ENCODE results near the gene NAV2. TPM values are rescaled to one million over a fixed set of nuclear protein-coding genes. Genes with fewer than 3 reads are reported as not detected.

NAV2 gene
- total RNA-seq, 4 donors from 2014 or later: 9.1 to 34.7 (median 22.2) TPM

DNA sequence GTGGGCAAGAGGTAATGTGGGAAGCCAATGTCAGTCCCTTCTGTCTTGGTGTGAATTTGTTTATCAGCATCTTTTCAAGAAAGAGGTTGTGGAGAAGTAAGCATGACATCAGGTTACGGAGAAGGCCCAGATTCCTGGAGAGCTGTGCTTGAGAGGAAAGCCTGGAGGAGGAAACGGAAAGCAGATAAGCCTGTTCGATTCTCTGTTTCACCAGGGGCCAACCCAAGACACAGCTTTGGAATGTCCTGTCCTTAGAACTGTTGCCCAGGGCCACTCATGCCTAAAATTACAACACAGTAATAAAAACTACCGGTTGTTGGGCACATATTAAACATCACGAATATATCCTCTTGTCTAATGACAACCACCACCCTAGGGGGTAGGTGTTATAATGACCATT lies 148.5 kb downstream of the NAV2 start:
- WGBS: 68% methylated on average over 5 of the region's 5 CpGs
- Histone ChIP-seq H3K27me3 (no peaks in the 10 kb centered on the region), H3K9me3 (no peaks in the 10 kb centered on the region), H3K4me3 (no peak overlapping the region), H3K4me1 (peaks cover 2% of the 10 kb centered on the region), H3K27ac (no peak overlapping the region), H3K36me3 (no peaks in the 10 kb centered on the region)
- no peak for DNase-seq (ENCODE audit: low spot score in 2 of 2)
- TF ChIP-seq, protein P1, sequence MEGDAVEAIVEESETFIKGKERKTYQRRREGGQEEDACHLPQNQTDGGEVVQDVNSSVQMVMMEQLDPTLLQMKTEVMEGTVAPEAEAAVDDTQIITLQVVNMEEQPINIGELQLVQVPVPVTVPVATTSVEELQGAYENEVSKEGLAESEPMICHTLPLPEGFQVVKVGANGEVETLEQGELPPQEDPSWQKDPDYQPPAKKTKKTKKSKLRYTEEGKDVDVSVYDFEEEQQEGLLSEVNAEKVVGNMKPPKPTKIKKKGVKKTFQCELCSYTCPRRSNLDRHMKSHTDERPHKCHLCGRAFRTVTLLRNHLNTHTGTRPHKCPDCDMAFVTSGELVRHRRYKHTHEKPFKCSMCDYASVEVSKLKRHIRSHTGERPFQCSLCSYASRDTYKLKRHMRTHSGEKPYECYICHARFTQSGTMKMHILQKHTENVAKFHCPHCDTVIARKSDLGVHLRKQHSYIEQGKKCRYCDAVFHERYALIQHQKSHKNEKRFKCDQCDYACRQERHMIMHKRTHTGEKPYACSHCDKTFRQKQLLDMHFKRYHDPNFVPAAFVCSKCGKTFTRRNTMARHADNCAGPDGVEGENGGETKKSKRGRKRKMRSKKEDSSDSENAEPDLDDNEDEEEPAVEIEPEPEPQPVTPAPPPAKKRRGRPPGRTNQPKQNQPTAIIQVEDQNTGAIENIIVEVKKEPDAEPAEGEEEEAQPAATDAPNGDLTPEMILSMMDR (IDR thresholded peaks at IDR 0.05): no peak
- TF ChIP-seq POLR2A (IDR thresholded peaks at IDR 0.05) (no peak), EP300 (IDR thresholded peaks at IDR 0.05) (no peak), POLR2AphosphoS5 (IDR thresholded peaks at IDR 0.05) (no peak)

DNA sequence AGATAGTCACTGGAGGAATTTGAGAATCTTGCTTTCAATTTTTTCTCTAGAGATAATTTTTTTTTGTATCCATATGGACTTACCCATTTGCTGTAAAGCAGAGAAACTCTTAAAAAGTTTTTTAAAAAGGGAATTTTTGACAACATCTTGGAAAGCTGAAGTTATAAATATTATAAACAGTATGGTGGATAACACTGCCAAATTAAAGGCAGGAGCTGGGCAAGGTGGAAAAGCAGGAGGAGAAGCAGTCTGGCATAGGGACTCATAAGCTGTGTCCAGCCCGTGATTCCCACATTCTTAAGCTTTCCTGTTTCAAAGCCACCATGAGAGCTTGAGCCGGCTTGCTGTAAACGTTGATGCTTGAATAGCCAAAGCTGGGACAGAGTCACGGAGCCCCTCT lies 149.5 kb downstream of the NAV2 start:
- TF ChIP-seq, protein P1 (IDR thresholded peaks at IDR 0.05): no peak
- no peak for DNase-seq (ENCODE audit: low spot score in 2 of 2)
- Histone ChIP-seq H3K4me3 (no peak overlapping the region), H3K36me3 (no peaks in the 10 kb centered on the region), H3K27ac (no peak overlapping the region), H3K9me3 (no peaks in the 10 kb centered on the region), H3K4me1 (peaks cover 2% of the 10 kb centered on the region), H3K27me3 (no peaks in the 10 kb centered on the region)
- WGBS: 96% methylated on average over 4 of the region's 4 CpGs

DNA sequence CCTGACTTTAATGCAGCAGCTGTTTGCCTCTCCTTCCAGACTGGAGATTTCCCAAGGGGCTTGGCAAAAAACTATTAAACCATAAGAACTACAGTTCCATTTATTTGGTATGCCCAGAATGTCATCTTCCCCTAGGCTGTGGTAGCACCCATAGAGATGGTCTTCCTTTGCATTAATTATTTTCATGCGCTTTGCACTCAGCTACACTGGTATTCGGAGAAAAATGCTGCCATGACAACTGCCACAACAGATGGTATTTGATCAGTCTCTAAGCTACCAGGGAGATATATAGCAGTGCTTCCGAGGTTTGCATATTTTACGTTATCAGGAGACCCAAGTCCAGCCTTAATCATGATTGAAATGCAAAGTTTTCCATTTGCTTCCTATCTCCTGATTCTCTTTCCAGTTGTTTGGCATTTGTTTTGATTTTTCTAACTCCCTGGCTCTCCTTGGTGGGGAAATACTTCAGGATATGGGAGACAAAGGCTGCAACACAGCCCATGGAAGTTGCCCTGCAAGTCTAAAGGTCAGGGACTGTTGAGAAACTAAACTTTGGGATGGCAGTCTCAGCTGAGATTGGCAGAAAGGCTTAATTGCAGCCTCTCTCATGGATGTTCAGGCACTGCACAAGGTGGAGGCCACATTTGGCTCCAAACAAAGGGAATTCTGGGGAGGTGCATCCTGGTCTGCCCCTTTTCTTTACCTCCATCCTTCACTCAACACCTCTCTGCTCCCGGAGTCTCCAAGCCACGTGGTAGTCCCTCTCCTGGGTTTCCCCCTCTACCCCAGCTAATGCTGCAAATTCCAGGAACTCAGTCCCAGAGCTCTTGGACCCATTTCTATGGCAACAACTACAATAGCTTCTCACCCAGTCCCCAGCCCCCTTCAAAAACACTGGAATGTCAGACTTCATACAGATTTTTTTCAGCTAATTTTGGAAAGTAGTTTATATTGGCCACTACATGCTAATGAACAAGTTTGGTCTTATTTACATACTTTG lies 151.8 kb downstream of the NAV2 start:
- Histone ChIP-seq H3K27ac (no peak overlapping the region), H3K27me3 (no peaks in the 10 kb centered on the region), H3K9me3 (no peaks in the 10 kb centered on the region), H3K4me3 (no peak overlapping the region), H3K36me3 (no peaks in the 10 kb centered on the region), H3K4me1 (peaks cover 22% of the 10 kb centered on the region)
- TF ChIP-seq EP300 (IDR thresholded peaks at IDR 0.05): no peak
- TF ChIP-seq POLR2A (IDR thresholded peaks at IDR 0.05): no peak
- TF ChIP-seq, protein P1 (IDR thresholded peaks at IDR 0.05): no peak
- no peak for TF ChIP-seq POLR2AphosphoS5 (IDR thresholded peaks at IDR 0.05)
- DNase-seq (ENCODE audit: low spot score in 2 of 2): no peak
- 42% methylated on average over 6 of the region's 6 CpGs for WGBS

DNA sequence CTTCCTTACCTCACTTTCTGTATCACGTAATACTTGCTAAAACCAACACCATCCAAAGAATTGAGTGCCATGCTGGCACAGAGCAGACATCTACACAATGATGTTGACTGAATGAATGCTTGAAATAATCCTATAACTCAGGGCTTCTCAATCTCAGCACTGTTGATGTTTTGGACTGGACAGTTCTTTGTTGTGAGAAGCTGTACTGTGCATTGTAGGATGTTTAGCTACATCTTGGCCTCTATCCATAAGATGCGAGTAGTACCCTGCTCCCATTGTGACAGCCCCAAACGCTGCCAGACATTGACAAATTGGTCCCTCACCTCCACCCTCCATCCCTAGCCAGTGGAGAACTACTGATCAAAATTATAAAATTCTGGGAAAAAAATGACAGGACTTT lies 153.4 kb downstream of the NAV2 start:
- Histone ChIP-seq H3K4me1 (peaks cover 31% of the 10 kb centered on the region), H3K9me3 (no peaks in the 10 kb centered on the region), H3K36me3 (no peaks in the 10 kb centered on the region), H3K27ac (no peak overlapping the region), H3K27me3 (no peaks in the 10 kb centered on the region), H3K4me3 (no peak overlapping the region)
- TF ChIP-seq EP300 (IDR thresholded peaks at IDR 0.05) (no peak), POLR2A (IDR thresholded peaks at IDR 0.05) (no peak), POLR2AphosphoS5 (IDR thresholded peaks at IDR 0.05) (no peak)
- TF ChIP-seq, protein P1 (IDR thresholded peaks at IDR 0.05): no peak
- 93% methylated on average over 3 of the region's 3 CpGs for WGBS
- DNase-seq (ENCODE audit: low spot score in 2 of 2): no peak

DNA sequence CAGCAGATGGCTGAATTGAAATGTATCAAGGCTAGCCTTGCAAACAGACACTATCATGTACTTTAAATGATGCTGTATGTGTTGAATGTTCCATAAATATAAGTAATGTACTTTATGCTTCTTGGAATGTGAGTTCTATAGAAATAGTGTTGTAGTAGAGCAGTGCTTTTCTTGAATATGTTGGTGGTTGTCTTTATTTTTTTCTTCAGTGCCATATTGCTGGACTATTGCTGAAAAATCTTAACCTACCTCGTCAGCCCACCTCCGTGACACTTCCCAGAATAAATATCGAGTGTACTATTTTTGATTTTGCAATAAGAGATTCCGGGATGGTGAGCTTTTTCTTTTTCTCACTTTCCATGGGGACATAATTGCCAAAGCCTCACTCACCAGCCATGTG lies 153.9 kb downstream of the NAV2 start:
- no peak for TF ChIP-seq POLR2AphosphoS5 (IDR thresholded peaks at IDR 0.05)
- no peak for TF ChIP-seq POLR2A (IDR thresholded peaks at IDR 0.05)
- Histone ChIP-seq H3K4me3 (no peak overlapping the region), H3K27ac (no peak overlapping the region), H3K36me3 (no peaks in the 10 kb centered on the region), H3K4me1 (peaks cover 31% of the 10 kb centered on the region), H3K9me3 (no peaks in the 10 kb centered on the region), H3K27me3 (no peaks in the 10 kb centered on the region)
- 82% methylated on average over 4 of the region's 4 CpGs for WGBS
- DNase-seq (ENCODE audit: low spot score in 2 of 2): no peak
